ENCODE measurements around the gene VPS72. TPM values are rescaled to one million over a fixed set of nuclear protein-coding genes. Genes with fewer than 3 reads are reported as not detected.

The VPS72 gene
- total and polyA plus RNA-seq, 2 of the 13 experiments (the other 11 are each of a cell fraction or from before 2014, with no cell fraction given) = 33.7 to 34.5 TPM

- TF ChIP-seq NRL (CRISPR knock-in tag; IDR thresholded peaks at IDR 0.05; ENCODE audit: borderline replicate concordance) = peak; percentile 89
- no peak for TF ChIP-seq ZNF619 (CRISPR knock-in tag; IDR thresholded peaks at IDR 0.05)
- TF ChIP-seq ZFP37 (CRISPR knock-in tag; IDR thresholded peaks at IDR 0.05; ENCODE audit: borderline replicate concordance) = peak; percentile 36; the same call in 1 of the 2 replicates
- TF ChIP-seq ZNF589 (CRISPR knock-in tag; conservative IDR thresholded peaks at IDR 0.05) = no peak
- TF ChIP-seq, protein P1, sequence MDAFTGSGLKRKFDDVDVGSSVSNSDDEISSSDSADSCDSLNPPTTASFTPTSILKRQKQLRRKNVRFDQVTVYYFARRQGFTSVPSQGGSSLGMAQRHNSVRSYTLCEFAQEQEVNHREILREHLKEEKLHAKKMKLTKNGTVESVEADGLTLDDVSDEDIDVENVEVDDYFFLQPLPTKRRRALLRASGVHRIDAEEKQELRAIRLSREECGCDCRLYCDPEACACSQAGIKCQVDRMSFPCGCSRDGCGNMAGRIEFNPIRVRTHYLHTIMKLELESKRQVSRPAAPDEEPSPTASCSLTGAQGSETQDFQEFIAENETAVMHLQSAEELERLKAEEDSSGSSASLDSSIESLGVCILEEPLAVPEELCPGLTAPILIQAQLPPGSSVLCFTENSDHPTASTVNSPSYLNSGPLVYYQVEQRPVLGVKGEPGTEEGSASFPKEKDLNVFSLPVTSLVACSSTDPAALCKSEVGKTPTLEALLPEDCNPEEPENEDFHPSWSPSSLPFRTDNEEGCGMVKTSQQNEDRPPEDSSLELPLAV (CRISPR knock-in tag; conservative IDR thresholded peaks at IDR 0.05; ENCODE audit: low read depth) = no peak
- 0 out of 2 replicates have a peak, but pooled peaks have one; percentile 36 for TF ChIP-seq NFKB2 (CRISPR knock-in tag; IDR thresholded peaks at IDR 0.05; ENCODE audit: borderline replicate concordance)
- peak; percentile 55 for TF ChIP-seq ZBTB33 (CRISPR knock-in tag; IDR thresholded peaks at IDR 0.05)
- peak; percentile 54; the same call in 1 of the 2 replicates for TF ChIP-seq ZHX2 (IDR thresholded peaks at IDR 0.05; ENCODE audit: low read depth)
- TF ChIP-seq ZHX2 (CRISPR knock-in tag; IDR thresholded peaks at IDR 0.05; ENCODE audit: borderline replicate concordance) = no peak
- no peak for TF ChIP-seq ESRRA (CRISPR knock-in tag; IDR thresholded peaks at IDR 0.05; ENCODE audit: low read depth)
- TF ChIP-seq, protein P2, sequence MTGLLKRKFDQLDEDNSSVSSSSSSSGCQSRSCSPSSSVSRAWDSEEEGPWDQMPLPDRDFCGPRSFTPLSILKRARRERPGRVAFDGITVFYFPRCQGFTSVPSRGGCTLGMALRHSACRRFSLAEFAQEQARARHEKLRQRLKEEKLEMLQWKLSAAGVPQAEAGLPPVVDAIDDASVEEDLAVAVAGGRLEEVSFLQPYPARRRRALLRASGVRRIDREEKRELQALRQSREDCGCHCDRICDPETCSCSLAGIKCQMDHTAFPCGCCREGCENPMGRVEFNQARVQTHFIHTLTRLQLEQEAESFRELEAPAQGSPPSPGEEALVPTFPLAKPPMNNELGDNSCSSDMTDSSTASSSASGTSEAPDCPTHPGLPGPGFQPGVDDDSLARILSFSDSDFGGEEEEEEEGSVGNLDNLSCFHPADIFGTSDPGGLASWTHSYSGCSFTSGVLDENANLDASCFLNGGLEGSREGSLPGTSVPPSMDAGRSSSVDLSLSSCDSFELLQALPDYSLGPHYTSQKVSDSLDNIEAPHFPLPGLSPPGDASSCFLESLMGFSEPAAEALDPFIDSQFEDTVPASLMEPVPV (CRISPR knock-in tag; IDR thresholded peaks at IDR 0.05) = no peak
- TF ChIP-seq ZNF878 (CRISPR knock-in tag; IDR thresholded peaks at IDR 0.05) = no peak
Observed at GRCh38 chr1:151165738-151166504, 24.1 kb downstream of the VPS72 start, which contains the start of the genes LYSMD1 and SCNM1 (continued).

Data from HepG2 (cell line).